H1 (cell line): Measurements from ENCODE around the gene C11orf58. TPM values are rescaled to one million over a fixed set of nuclear protein-coding genes. Genes with fewer than 3 reads are reported as not detected.

Experiments
- CTCF ChIA-PET: fragments of 300-600 bp; sonication (Branson Sonifier 250); formaldehyde crosslinking; loops from one replicate; lab custom pipeline; 2021; ENCODE audit not compliant: partially characterized antibody; lab: Charles Lee
- POLR2A ChIA-PET: fragments of 300-600 bp; sonication (Branson Sonifier 250); formaldehyde crosslinking; loops from one replicate; lab custom pipeline; 2021; ENCODE audit warnings: inconsistent platforms; ENCODE audit not compliant: partially characterized antibody; lab: Charles Lee
- DNase-seq, 2 experiments: peaks; one replicate each; pipeline versions ENCODE4 v3.0.0 to v3.0.0-alpha.2; 2010 to 2022; ENCODE audit warnings: low spot score in 2 of 2, low read depth in 1 of 2, mixed read lengths in 1 of 2
- FAIRE-seq: peaks from 2 replicates; lab custom pipeline; 2011; peaks lifted over from hg19 to GRCh38; lab: Jason Lieb, UNC
- H2AFZ ChIP-seq: 2 replicates; pipeline ENCODE4 v1.8.1; 2012; ENCODE audit warnings: low read length, inconsistent platforms
- H2AK5ac ChIP-seq: 2 replicates; pipeline ENCODE4 v1.6.1; 2013; ENCODE audit warnings: low read depth, low read length
- H2BK120ac ChIP-seq: replicated peaks from 2 replicates; pipeline ENCODE3; 2013; ENCODE audit warnings: low read depth, low read length, inconsistent platforms
- H2BK12ac ChIP-seq: 2 replicates; pipeline ENCODE4 v1.6.1; 2013; ENCODE audit warnings: low read depth, low read length
- H2BK15ac ChIP-seq: 2 replicates; pipeline ENCODE4 v1.6.1; 2013; ENCODE audit warnings: low read length
- H2BK20ac ChIP-seq: 2 replicates; pipeline ENCODE4 v1.6.1; 2013; ENCODE audit warnings: low read length
- H2BK5ac ChIP-seq: 2 replicates; pipeline ENCODE4 v1.6.1; 2013; ENCODE audit warnings: low read depth, low read length
- H3K14ac ChIP-seq: 2 replicates; pipeline ENCODE4 v1.6.1; 2013; ENCODE audit warnings: inconsistent platforms; ENCODE audit not compliant: insufficient read length
- H3K18ac ChIP-seq: 2 replicates; pipeline ENCODE4 v1.6.1; 2013; ENCODE audit warnings: low read length; ENCODE audit errors: extremely low read depth
- H3K23ac ChIP-seq: 2 replicates; pipeline ENCODE4 v1.6.1; 2013; ENCODE audit warnings: inconsistent platforms; ENCODE audit not compliant: insufficient read length
- H3K23me2 ChIP-seq: 2 replicates; pipeline ENCODE4 v1.6.1; 2013; ENCODE audit warnings: low read depth, low read length
- H3K27ac ChIP-seq: 2 replicates; pipeline ENCODE4 v1.6.1; 2011; ENCODE audit warnings: low read depth, low read length, inconsistent platforms
- H3K27me3 ChIP-seq, 4 experiments: replicated peaks in 1 of 4; 1 replicate in 1 of 4; 2 replicates in 3 of 4; pipeline versions ENCODE4 v1.6.1 to v1.8.1; 2011 to 2013; ENCODE audit warnings: low read length in 3 of 4, mild to moderate bottlenecking in 3 of 4, inconsistent platforms in 2 of 4, mixed read lengths in 2 of 4, moderate library complexity in 1 of 4; ENCODE audit not compliant: control insufficient read depth in 3 of 4, insufficient read depth in 3 of 4; ENCODE audit errors: extremely low read depth in 1 of 4
- H3K36me3 ChIP-seq, 4 experiments: 2 replicates each; pipeline versions ENCODE4 v1.6.1 to v1.8.1; 2011 to 2013; ENCODE audit warnings: mild to moderate bottlenecking in 4 of 4, low read length in 3 of 4, moderate library complexity in 2 of 4, control low read depth in 1 of 4, inconsistent platforms in 1 of 4; ENCODE audit not compliant: insufficient read depth in 4 of 4, control insufficient read depth in 2 of 4
- H3K4ac ChIP-seq: replicated peaks from 2 replicates; pipeline ENCODE3; 2013; ENCODE audit warnings: low read length, low read depth, mixed read lengths, inconsistent platforms; ENCODE audit not compliant: insufficient read length
- H3K4me1 ChIP-seq, 4 experiments: replicated peaks in 1 of 4; 1 replicate in 1 of 4; 2 replicates in 3 of 4; pipeline versions ENCODE4 v1.6.1 to v1.8.1; 2011 to 2013; ENCODE audit warnings: low read length in 3 of 4, inconsistent platforms in 2 of 4, mixed read lengths in 1 of 4; ENCODE audit not compliant: insufficient read depth in 4 of 4, control insufficient read depth in 3 of 4
- H3K4me2 ChIP-seq, 2 experiments: 2 replicates each; pipeline versions ENCODE4 v1.6.1 to v1.8.1; 2011 to 2013; ENCODE audit warnings: low read depth in 2 of 2, low read length in 2 of 2, control low read depth in 1 of 2, inconsistent platforms in 1 of 2, mild to moderate bottlenecking in 1 of 2; ENCODE audit not compliant: insufficient read depth in 1 of 2
- H3K4me3 ChIP-seq, 4 experiments: fragments of 200-600, 300-600 bp in 1 of 4; sonication (generic), shearing (Covaris generic), sonication (Bioruptor Twin) in 1 of 4; 2 replicates each; pipeline versions ENCODE4 v1.5.1 to v1.8.1; 2011 to 2016; ENCODE audit warnings: low read length in 4 of 4, low read depth in 3 of 4, control low read depth in 2 of 4, inconsistent platforms in 2 of 4, mild to moderate bottlenecking in 2 of 4, mixed read lengths in 1 of 4, moderate library complexity in 1 of 4; ENCODE audit not compliant: insufficient read depth in 2 of 4; ENCODE audit errors: extremely low read depth in 1 of 4
- H3K56ac ChIP-seq: replicated peaks from 2 replicates; pipeline ENCODE3; 2013; ENCODE audit warnings: low read depth, mild to moderate bottlenecking, mixed read lengths, low read length, inconsistent platforms; ENCODE audit not compliant: insufficient read length
- H3K79me1 ChIP-seq: 2 replicates; pipeline ENCODE4 v1.6.1; 2013; ENCODE audit warnings: low read depth, low read length, control low read depth
- H3K79me2 ChIP-seq, 2 experiments: 2 replicates each; pipeline versions ENCODE4 v1.6.1 to v1.8.1; 2012 to 2013; ENCODE audit warnings: low read length in 2 of 2, mild to moderate bottlenecking in 2 of 2, inconsistent platforms in 1 of 2; ENCODE audit not compliant: insufficient read depth in 2 of 2, control insufficient read depth in 1 of 2
- H3K9ac ChIP-seq, 4 experiments: replicated peaks in 1 of 4; 1 replicate in 1 of 4; 2 replicates in 3 of 4; pipeline versions ENCODE4 v1.6.1 to v1.8.1; 2011 to 2013; ENCODE audit warnings: low read depth in 3 of 4, low read length in 3 of 4, control low read depth in 2 of 4, mild to moderate bottlenecking in 2 of 4, moderate library complexity in 2 of 4, inconsistent platforms in 1 of 4; ENCODE audit errors: extremely low read depth in 1 of 4
- H3K9me3 ChIP-seq, 2 experiments: 2 replicates each; pipeline versions ENCODE4 v1.6.1 to v1.8.1; 2012 to 2013; ENCODE audit warnings: mild to moderate bottlenecking in 2 of 2, moderate library complexity in 2 of 2, control low read depth in 1 of 2, inconsistent platforms in 1 of 2, low read depth in 1 of 2, low read length in 1 of 2, mixed read lengths in 1 of 2; ENCODE audit not compliant: insufficient read depth in 2 of 2
- H4K20me1 ChIP-seq, 2 experiments: replicated peaks in 1 of 2; 2 replicates each; pipeline versions ENCODE3 to v1.8.1; 2011 to 2013; ENCODE audit warnings: inconsistent platforms in 2 of 2, low read length in 2 of 2, mild to moderate bottlenecking in 1 of 2; ENCODE audit not compliant: insufficient read depth in 2 of 2, control insufficient read depth in 1 of 2
- H4K5ac ChIP-seq: 2 replicates; pipeline ENCODE4 v1.6.1; 2013; ENCODE audit warnings: low read length, low read depth, mixed read lengths, inconsistent platforms; ENCODE audit not compliant: insufficient read length
- H4K8ac ChIP-seq: 2 replicates; pipeline ENCODE4 v1.8.0; 2013; ENCODE audit warnings: mild to moderate bottlenecking, moderate library complexity, low read length, inconsistent platforms; ENCODE audit not compliant: insufficient read depth; ENCODE audit errors: extremely low read depth
- H4K91ac ChIP-seq: replicated peaks from 2 replicates; pipeline ENCODE3; 2013; ENCODE audit warnings: low read length, mixed read lengths, inconsistent platforms; ENCODE audit not compliant: insufficient read length
- BCL11A ChIP-seq, 2 experiments: IDR thresholded peaks; one replicate each; pipeline ENCODE4 v1.6.1; 2011; ENCODE audit warnings: low read depth in 2 of 2, low read length in 2 of 2, mild to moderate bottlenecking in 2 of 2
- CBX5 ChIP-seq: fragments of 300-800, 300-1000 bp; sonication (generic); IDR thresholded peaks from 2 replicates; pipeline ENCODE4 v1.7.1; 2016; ENCODE audit warnings: antibody characterized with exemption, low read length, low read depth
- CTBP2 ChIP-seq: IDR thresholded peaks from 2 replicates; pipeline ENCODE4 v1.7.0; 2011; ENCODE audit warnings: borderline replicate concordance, mild to moderate bottlenecking, moderate library complexity, mixed read lengths, low read length; ENCODE audit not compliant: insufficient read depth, insufficient read length
- HDAC2 ChIP-seq, 2 experiments: fragments of 300-600 bp in 1 of 2; sonication (generic) in 1 of 2; IDR thresholded peaks; 2 replicates each; pipeline ENCODE4 v1.6.1; 2011 to 2012; ENCODE audit warnings: low read depth in 2 of 2, low read length in 2 of 2, mild to moderate bottlenecking in 2 of 2, moderate library complexity in 2 of 2, borderline replicate concordance in 1 of 2, inconsistent platforms in 1 of 2
- POLR2AphosphoS5 ChIP-seq: IDR thresholded peaks from 2 replicates; pipeline ENCODE4 v1.6.1; 2011; ENCODE audit warnings: low read depth, low read length
- SAP30 ChIP-seq: fragments of 300-600 bp; sonication (generic); IDR thresholded peaks from 2 replicates; pipeline ENCODE4 v1.7.1; 2012; ENCODE audit warnings: low read length, moderate library complexity, mild to moderate bottlenecking, inconsistent platforms; ENCODE audit not compliant: insufficient read depth, insufficient replicate concordance
- SP4 ChIP-seq: IDR thresholded peaks from 2 replicates; pipeline ENCODE4 v1.6.1; 2012; ENCODE audit warnings: low read length, inconsistent platforms
- WGBS, 2 experiments: shearing (Covaris generic) in 1 of 2; methylation state at CpG; one replicate each; pipeline versions ENCODE4 v1.1.6 to v1.1.7; 2013 to 2015; ENCODE audit warnings: low lambda C conversion rate in 2 of 2, mixed read lengths in 2 of 2, inconsistent platforms in 1 of 2, low coverage in 1 of 2, missing lambda C conversion rate in 1 of 2; ENCODE audit not compliant: insufficient replicate concordance in 2 of 2, insufficient coverage in 1 of 2, insufficient read length in 1 of 2; ENCODE audit errors: extremely low coverage in 1 of 2, missing lambda C conversion rate in 1 of 2; 5-methylcytosine and 5-hydroxymethylcytosine counted together
- polyA plus RNA-seq, 7 experiments: library from polyadenylated mRNA; depleted of rRNA in 3 of 7; stranded (reverse) in 5 of 7; unstranded in 2 of 7; fragments of >200 nt in 5 of 7; fragments of 200-250 nt in 2 of 7; gene quantifications; 1 replicate in 5 of 7; 2 replicates in 1 of 7; 4 replicates in 1 of 7; pipeline versions ENCODE4 v1.2.1 to v1.2.3, GENCODE V29; 2011 to 2013; ENCODE audit warnings: missing spikeins in 2 of 7, mixed read lengths in 2 of 7
- total RNA-seq: library from RNA; stranded (reverse); fragmentation: NEBNext Ultra II Directional; extraction: Animal tissue kit (Norgen Biotek cat#: 25700); gene quantifications from 2 replicates; pipeline ENCODE4 v1.2.1, GENCODE V29; 2021
- TF ChIP-seq, protein P1 (sequence below): IDR thresholded peaks from 2 replicates; pipeline ENCODE4 v1.6.1; 2012; ENCODE audit warnings: low read length, inconsistent platforms
- TF ChIP-seq, protein P2 (sequence below), 3 experiments: IDR thresholded peaks; 1 replicate in 2 of 3; 2 replicates in 1 of 3; pipeline versions ENCODE4 v1.5.1 to v1.6.1; 2011; ENCODE audit warnings: low read length in 3 of 3, mild to moderate bottlenecking in 3 of 3, inconsistent platforms in 2 of 3, low read depth in 1 of 3, moderate library complexity in 1 of 3; ENCODE audit not compliant: insufficient read depth in 1 of 3; ENCODE audit errors: control extremely low read depth in 1 of 3

The C11orf58 gene
- total and polyA plus RNA-seq, 2 of the 8 experiments (the other 6 are each of a cell fraction or from before 2014, with no cell fraction given): 70.7 to 181 TPM

DNA sequence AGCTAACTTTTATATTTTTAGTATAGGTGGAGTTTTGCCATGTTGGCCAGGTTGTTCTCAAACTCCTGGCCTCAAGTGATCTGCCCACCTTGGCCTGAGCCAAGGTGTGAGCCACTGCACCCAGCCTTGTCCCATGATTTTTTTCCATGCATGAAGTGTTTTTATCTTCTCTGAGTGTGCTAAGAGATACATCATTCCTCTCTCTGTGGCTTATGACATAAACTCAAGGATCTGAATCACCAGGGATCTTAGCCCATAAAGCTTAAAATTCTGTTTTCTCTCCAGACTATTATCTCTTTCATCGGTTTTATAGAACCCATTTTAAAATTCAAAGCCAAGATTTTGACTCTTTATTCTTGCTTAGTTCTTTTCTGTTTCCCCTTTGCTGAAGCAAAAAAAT is 48.4 kb upstream of the C11orf58 start:
- H3K4me2 ChIP-seq: no peak overlapping the region
- no peaks in the 10 kb centered on the region for H3K36me3 ChIP-seq
- ChIA-PET POLR2A (no interaction called here), CTCF (interaction anchor here (0.9 kb wide), 1 partner anchor 95 kb away, joined by 3 read pairs; no protein-coding TSS in a partner anchor)
- no peak overlapping the region for H4K5ac ChIP-seq
- H3K14ac ChIP-seq: no peak overlapping the region
- no peaks in the 10 kb centered on the region for H4K20me1 ChIP-seq
- WGBS, 2 experiments: 89% methylated on average over 1 of the region's 1 CpG; no CpG with 5 or more reads in 1 of the 2 experiments
- no peak overlapping the region for H3K18ac ChIP-seq
- no peak overlapping the region for H2BK5ac ChIP-seq
- H3K9ac ChIP-seq: no peak overlapping the region
- no peaks in the 10 kb centered on the region; the same call in 1 of the 2 replicates for H3K23me2 ChIP-seq
- FAIRE-seq (no peak), DNase-seq (no peak)
- peaks cover 0 to 5% (median 3%) of the 10 kb centered on the region in 4 experiments; a peak in 4 of 7 replicates for H3K4me1 ChIP-seq
- no peak overlapping the region for H2BK20ac ChIP-seq
- no peak overlapping the region for H2AFZ ChIP-seq
- no peak overlapping the region for H3K27ac ChIP-seq
- H3K4me3 ChIP-seq: no peak overlapping the region
- no peak overlapping the region for H3K4ac ChIP-seq
- H3K9me3 ChIP-seq: no peaks in the 10 kb centered on the region
- H3K27me3 ChIP-seq: no peaks in the 10 kb centered on the region; a peak in 1 of 7 replicates
- no peak overlapping the region for H4K8ac ChIP-seq
- no peak overlapping the region for H3K56ac ChIP-seq
- H3K79me2 ChIP-seq: no peaks in the 10 kb centered on the region
- no peak overlapping the region for H4K91ac ChIP-seq
- no peak overlapping the region for H2BK15ac ChIP-seq
- H2AK5ac ChIP-seq: no peak overlapping the region
- no peak overlapping the region for H2BK120ac ChIP-seq
- H3K79me1 ChIP-seq: no peaks in the 10 kb centered on the region
- H2BK12ac ChIP-seq: no peak overlapping the region
- H3K23ac ChIP-seq: no peak overlapping the region
- TF ChIP-seq, protein P1, sequence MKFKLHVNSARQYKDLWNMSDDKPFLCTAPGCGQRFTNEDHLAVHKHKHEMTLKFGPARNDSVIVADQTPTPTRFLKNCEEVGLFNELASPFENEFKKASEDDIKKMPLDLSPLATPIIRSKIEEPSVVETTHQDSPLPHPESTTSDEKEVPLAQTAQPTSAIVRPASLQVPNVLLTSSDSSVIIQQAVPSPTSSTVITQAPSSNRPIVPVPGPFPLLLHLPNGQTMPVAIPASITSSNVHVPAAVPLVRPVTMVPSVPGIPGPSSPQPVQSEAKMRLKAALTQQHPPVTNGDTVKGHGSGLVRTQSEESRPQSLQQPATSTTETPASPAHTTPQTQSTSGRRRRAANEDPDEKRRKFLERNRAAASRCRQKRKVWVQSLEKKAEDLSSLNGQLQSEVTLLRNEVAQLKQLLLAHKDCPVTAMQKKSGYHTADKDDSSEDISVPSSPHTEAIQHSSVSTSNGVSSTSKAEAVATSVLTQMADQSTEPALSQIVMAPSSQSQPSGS: no peak
- TF ChIP-seq POLR2AphosphoS5: no peak
- TF ChIP-seq SP4: no peak
- no peak for TF ChIP-seq BCL11A (IDR thresholded peaks at IDR 0.05; ENCODE audit: low read depth in 2 of 2, low read length in 2 of 2)
- no peak for TF ChIP-seq CTBP2
- TF ChIP-seq CBX5: no peak
- no peak for TF ChIP-seq HDAC2 (IDR thresholded peaks at IDR 0.05; ENCODE audit: borderline replicate concordance in 1 of 2, low read depth in 2 of 2, low read length in 2 of 2)
- TF ChIP-seq, protein P2, sequence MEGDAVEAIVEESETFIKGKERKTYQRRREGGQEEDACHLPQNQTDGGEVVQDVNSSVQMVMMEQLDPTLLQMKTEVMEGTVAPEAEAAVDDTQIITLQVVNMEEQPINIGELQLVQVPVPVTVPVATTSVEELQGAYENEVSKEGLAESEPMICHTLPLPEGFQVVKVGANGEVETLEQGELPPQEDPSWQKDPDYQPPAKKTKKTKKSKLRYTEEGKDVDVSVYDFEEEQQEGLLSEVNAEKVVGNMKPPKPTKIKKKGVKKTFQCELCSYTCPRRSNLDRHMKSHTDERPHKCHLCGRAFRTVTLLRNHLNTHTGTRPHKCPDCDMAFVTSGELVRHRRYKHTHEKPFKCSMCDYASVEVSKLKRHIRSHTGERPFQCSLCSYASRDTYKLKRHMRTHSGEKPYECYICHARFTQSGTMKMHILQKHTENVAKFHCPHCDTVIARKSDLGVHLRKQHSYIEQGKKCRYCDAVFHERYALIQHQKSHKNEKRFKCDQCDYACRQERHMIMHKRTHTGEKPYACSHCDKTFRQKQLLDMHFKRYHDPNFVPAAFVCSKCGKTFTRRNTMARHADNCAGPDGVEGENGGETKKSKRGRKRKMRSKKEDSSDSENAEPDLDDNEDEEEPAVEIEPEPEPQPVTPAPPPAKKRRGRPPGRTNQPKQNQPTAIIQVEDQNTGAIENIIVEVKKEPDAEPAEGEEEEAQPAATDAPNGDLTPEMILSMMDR (IDR thresholded peaks at IDR 0.05; ENCODE audit: control extremely low read depth in 1 of 3, insufficient read depth in 1 of 3, low read depth in 1 of 3, low read length in 3 of 3): no peak
- TF ChIP-seq SAP30: no peak
